Measurements from ENCODE around the gene RNF8. TPM values are rescaled to one million over a fixed set of nuclear protein-coding genes. Genes with fewer than 3 reads are reported as not detected.
A peak's percentile ranks its signal among the peaks of the same experiment; 100 is the strongest.
"Not testable (repeated sequence)": the region's sequence is repeated elsewhere in the genome, so short reads cannot be mapped to it uniquely, and the experiment has no call there.

Gene RNF8
- total RNA-seq, 2 experiments from 2014 or later = 20.6 to 23.8 TPM

DNA sequence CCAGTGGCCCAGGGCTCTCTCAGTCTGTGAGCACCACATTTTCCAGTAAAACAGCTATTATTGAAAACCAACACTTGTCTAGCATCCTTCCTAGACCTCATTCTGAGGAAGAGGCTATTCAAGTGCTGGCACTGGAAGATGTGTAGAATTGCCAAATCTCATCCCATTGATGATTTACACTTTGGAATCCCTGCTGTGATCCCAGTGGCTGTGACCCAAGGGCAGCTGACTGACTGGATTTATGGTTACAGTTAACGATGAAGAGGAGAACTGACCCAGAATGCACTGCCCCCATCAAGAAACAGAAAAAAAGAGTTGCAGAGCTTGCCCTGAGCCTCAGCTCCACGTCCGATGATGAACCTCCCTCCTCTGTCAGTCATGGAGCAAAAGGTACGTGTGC is 81.6 kb downstream of the RNF8 start:
- intact Hi-C loops (cut with DNase I, micrococcal nuclease) = loop anchor here in 1 of 2 experiments (10.0 kb wide), 1 partner anchor 411 kb away; no protein-coding TSS in a partner anchor
- Mint-ChIP-seq H3K36me3 (ENCODE audit: low read depth) (peaks cover 39% of the 10 kb centered on the region), H3K27ac (peak overlapping the region; percentile 25), H3K9me3 (ENCODE audit: low read depth) (no peaks in the 10 kb centered on the region), H3K4me1 (peaks cover 40% of the 10 kb centered on the region), H3K27me3 (no peaks in the 10 kb centered on the region), H3K4me3 (no peak overlapping the region)
- no peak for ATAC-seq
- ChIA-PET POLR2A (no interaction called here), CTCF (no interaction called here)
- DNase-seq = no peak

DNA sequence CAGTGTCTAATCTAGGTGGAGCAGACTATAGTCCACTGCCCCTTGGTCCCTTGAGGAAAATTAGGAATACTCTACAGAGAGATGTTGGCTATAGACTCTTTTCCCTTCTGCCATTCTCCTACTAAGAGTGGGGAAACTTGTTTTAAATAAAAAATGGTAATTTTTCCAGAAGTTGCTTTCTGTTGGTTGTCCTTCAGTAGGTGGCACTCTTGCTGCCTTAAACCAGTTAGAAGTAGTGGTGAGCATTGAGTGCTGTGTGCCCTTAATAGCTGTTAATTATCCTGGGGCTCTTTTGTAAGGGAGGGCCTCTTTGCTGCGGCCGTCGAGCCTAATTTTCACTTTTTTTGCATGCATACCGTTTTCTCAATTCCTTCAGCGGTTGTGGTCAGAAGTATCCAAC is 82.0 kb downstream of the RNF8 start:
- CTCF ChIA-PET = interaction anchor here (1.0 kb wide), 1 partner anchor 16 kb away, joined by 4 read pairs; no protein-coding TSS in a partner anchor
- H3K4me3 Mint-ChIP-seq = no peak overlapping the region
- no peaks in the 10 kb centered on the region for H3K27me3 Mint-ChIP-seq
- H3K36me3 Mint-ChIP-seq (ENCODE audit: low read depth) = peaks cover 40% of the 10 kb centered on the region
- H3K4me1 Mint-ChIP-seq = peaks cover 40% of the 10 kb centered on the region
- POLR2A ChIA-PET = no interaction called here
- intact Hi-C loops (cut with DNase I, micrococcal nuclease) = loop anchor here in 1 of 2 experiments (10.0 kb wide), 1 partner anchor 411 kb away; no protein-coding TSS in a partner anchor
- ATAC-seq (no peak), DNase-seq (no peak)
- H3K27ac Mint-ChIP-seq = peak overlapping the region; percentile 25
- no peaks in the 10 kb centered on the region for H3K9me3 Mint-ChIP-seq (ENCODE audit: low read depth)

GRCh38 chr6:37438930-37439329 is 85.1 kb downstream of the RNF8 start:
- no peak overlapping the region for H3K27ac Mint-ChIP-seq
- H3K27me3 Mint-ChIP-seq = no peaks in the 10 kb centered on the region
- no peaks in the 10 kb centered on the region for H3K9me3 Mint-ChIP-seq (ENCODE audit: low read depth)
- ChIA-PET POLR2A (interaction anchor here (0.7 kb wide), 1 partner anchor 65 kb away, joined by 14 read pairs; no protein-coding TSS in a partner anchor), CTCF (interaction anchor here (0.8 kb wide), 1 partner anchor 115 kb away, joined by 3 read pairs; no protein-coding TSS in a partner anchor)
- no peak overlapping the region for H3K4me3 Mint-ChIP-seq
- peaks cover 41% of the 10 kb centered on the region for H3K36me3 Mint-ChIP-seq (ENCODE audit: low read depth)
- DNase-seq (no peak), ATAC-seq (no peak)
- intact Hi-C loops (cut with DNase I, micrococcal nuclease) = loop anchor here in 1 of 2 experiments (10.0 kb wide), 1 partner anchor 414 kb away; no protein-coding TSS in a partner anchor
- H3K4me1 Mint-ChIP-seq = peaks cover 48% of the 10 kb centered on the region

DNA sequence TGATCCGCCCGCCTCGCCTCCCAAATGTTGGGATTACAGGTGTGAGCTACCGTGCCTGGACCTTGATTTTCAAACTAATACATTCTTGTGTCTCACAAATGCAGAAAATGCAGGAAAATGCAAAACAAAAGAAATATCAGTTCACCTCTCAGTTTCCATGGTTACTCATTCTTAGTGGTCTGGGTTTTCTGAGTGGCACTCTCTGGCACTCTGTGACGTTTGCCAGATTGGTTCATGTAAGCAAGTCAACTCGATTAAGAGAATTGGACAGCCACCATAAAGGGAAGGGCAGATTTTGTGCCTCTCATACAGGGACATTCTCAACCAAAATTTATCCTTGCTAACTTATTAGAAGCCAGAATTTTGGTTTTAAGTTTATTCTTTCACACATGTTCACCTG is 87.9 kb downstream of the RNF8 start:
- Mint-ChIP-seq H3K27ac (peak overlapping the region; percentile 55), H3K4me1 (peaks cover 28% of the 10 kb centered on the region), H3K27me3 (no peaks in the 10 kb centered on the region), H3K36me3 (ENCODE audit: low read depth) (peaks cover 49% of the 10 kb centered on the region), H3K9me3 (ENCODE audit: low read depth) (no peaks in the 10 kb centered on the region), H3K4me3 (no peak overlapping the region)
- intact Hi-C loops (cut with DNase I, micrococcal nuclease) = no loop called here
- CTCF ChIA-PET = interaction anchor here (1.0 kb wide), 1 partner anchor 9 kb away, joined by 3 read pairs; the partner anchor contains the start of gene CMTR1
- ATAC-seq (peak; percentile 69), DNase-seq (no peak)
- POLR2A ChIA-PET = interaction anchor here (0.5 kb wide), 1 partner anchor 76 kb away, joined by 3 read pairs; no protein-coding TSS in a partner anchor

- peak overlapping the region; percentile 74 for H3K27ac Mint-ChIP-seq
- no peaks in the 10 kb centered on the region for H3K9me3 Mint-ChIP-seq (ENCODE audit: low read depth)
- no peak for DNase-seq
- intact Hi-C loops (cut with DNase I, micrococcal nuclease) = no loop called here
- H3K27me3 Mint-ChIP-seq = no peaks in the 10 kb centered on the region
- ATAC-seq = peak; percentile 60
- H3K4me3 Mint-ChIP-seq = peak overlapping the region; percentile 53
- CTCF ChIA-PET = interaction anchor here (1.0 kb wide), 1 partner anchor 10 kb away, joined by 3 read pairs; the partner anchor contains the start of gene CMTR1
- peaks cover 52% of the 10 kb centered on the region for H3K36me3 Mint-ChIP-seq (ENCODE audit: low read depth)
- POLR2A ChIA-PET = no interaction called here
- peaks cover 24% of the 10 kb centered on the region for H3K4me1 Mint-ChIP-seq
These were observed 88.8 kb downstream of the RNF8 start for GRCh38 chr6:37442416-37443215.

GRCh38 chr6:37443216-37443542 is 89.4 kb downstream of the RNF8 start:
- H3K27me3 Mint-ChIP-seq; H3K9me3 Mint-ChIP-seq (ENCODE audit: low read depth); DNase-seq; intact Hi-C loops (cut with DNase I, micrococcal nuclease); ATAC-seq; H3K4me3 Mint-ChIP-seq: not testable (repeated sequence)
- Mint-ChIP-seq H3K36me3 (ENCODE audit: low read depth) (peaks cover 47% of the 10 kb centered on the region), H3K4me1 (peaks cover 20% of the 10 kb centered on the region), H3K27ac (peak overlapping the region; percentile 73)
- POLR2A ChIA-PET = interaction anchor here (0.6 kb wide), 1 partner anchor 174 kb away, joined by 6 read pairs; no protein-coding TSS in a partner anchor
- CTCF ChIA-PET = interaction anchor here (1.0 to 1.2 kb wide), 2 partner anchors 123 to 207 kb away, joined by 3 read pairs; no protein-coding TSS in a partner anchor

Other genes starting within 250 kb of the RNF8 start
- 100 to 1,000 TPM; 137 to 163 TPM for gene PIM1, start 183.8 kb upstream of the RNF8 start, total RNA-seq
- gene TBC1D22B, start 96.2 kb upstream of the RNF8 start, total RNA-seq = 10 to 100 TPM; 14.9 to 17.0 TPM
- 1 to 10 TPM; 2.5 TPM for gene TMEM217, start 95.8 kb upstream of the RNF8 start, total RNA-seq
- gene CMTR1, start 79.2 kb downstream of the RNF8 start, total RNA-seq = 10 to 100 TPM; 65.3 to 74.6 TPM
- 10 to 100 TPM; 55.3 to 60.3 TPM for gene CCDC167, start 145.9 kb downstream of the RNF8 start, total RNA-seq

All from activated CD4-positive, alpha-beta T cell treated with anti-CD3 and anti-CD28 coated beads for 36 hours (primary cell).